SH-SY5Y (cell line): ENCODE results near the gene HORMAD2.

Source experiments
- GATA2 ChIP-seq: IDR thresholded peaks from 2 replicates; pipeline ENCODE4 v1.6.1; 2011; ENCODE audit warnings: mild to moderate bottlenecking, low read depth, low read length
- GATA3 ChIP-seq: IDR thresholded peaks from 2 replicates; pipeline ENCODE4 v1.6.1; 2011; ENCODE audit warnings: low read depth, mild to moderate bottlenecking, low read length, moderate library complexity

HORMAD2 gene

DNA sequence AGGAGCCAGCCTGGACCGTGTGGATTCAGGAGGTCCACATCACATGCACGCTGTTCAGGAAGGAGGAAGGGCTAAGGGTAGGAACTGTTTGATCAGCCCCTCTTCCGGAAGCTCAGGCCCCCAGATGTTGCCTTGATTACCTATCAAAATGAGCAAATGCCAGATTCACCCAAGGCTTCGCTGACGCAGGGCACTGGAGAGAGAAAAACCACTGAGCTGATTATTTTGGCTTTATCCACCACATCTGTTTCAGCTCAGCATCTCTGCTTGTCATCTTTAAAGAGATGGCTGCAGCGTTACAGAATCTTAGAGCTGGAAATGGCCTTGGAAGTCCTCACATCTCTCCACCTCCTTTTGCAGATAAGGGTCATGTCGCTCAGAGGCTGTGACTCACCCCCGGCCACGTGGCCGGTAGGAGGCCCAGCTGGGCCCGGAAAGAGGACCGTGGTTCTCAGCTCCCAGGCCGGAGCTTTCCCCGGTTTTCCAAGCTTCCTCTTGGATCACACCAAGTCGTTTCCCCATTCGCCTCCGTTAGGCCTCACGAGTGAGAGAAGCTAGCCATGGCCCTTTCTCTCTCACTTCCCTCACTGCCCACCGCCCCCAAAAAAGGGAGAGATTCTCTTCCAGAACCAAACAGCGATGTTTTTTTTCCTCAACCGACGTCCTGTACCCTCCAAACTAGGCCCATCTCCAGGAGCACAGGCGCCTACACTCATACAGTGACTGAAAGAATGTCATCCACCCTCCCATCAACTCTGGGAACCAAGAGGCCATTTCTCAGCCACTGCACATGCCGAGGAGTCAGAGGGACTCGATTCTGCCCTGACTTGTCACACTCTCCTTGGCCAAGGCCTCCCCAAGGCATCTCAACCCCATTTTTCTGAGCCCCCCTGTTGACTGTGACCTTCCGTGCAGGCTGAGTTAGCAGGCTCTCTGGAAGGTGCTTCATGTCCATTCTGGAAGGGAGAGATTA is 128.7 kb downstream of the HORMAD2 start:
- TF ChIP-seq GATA2 (peak; percentile 62), GATA3 (no peak)

DNA sequence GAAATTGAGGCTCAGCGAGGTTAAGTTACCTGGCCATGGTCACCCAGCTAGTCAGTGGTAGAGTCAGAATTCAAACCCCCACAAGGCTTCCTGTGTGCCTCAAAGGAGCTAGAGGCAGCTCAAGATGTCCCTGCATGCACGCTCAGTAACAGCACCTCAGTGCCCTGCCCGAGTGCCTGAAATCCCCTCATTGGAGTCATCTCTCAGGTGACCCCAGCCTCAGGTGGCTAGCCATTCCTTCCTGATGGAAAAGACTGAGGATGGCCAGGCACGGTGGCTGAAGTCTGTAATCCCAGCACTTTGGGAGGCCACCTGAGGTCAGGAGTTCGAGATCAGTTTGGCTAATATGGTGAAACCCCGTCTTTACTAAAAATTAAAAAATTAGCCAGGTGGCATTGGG is 129.4 kb downstream of the HORMAD2 start:
- TF ChIP-seq GATA3 (no peak), GATA2 (no peak)

- no peak for TF ChIP-seq GATA3
- no peak for TF ChIP-seq GATA2
Observed at GRCh38 chr22:30210235-30210909, 130.1 kb downstream of the HORMAD2 start.

DNA sequence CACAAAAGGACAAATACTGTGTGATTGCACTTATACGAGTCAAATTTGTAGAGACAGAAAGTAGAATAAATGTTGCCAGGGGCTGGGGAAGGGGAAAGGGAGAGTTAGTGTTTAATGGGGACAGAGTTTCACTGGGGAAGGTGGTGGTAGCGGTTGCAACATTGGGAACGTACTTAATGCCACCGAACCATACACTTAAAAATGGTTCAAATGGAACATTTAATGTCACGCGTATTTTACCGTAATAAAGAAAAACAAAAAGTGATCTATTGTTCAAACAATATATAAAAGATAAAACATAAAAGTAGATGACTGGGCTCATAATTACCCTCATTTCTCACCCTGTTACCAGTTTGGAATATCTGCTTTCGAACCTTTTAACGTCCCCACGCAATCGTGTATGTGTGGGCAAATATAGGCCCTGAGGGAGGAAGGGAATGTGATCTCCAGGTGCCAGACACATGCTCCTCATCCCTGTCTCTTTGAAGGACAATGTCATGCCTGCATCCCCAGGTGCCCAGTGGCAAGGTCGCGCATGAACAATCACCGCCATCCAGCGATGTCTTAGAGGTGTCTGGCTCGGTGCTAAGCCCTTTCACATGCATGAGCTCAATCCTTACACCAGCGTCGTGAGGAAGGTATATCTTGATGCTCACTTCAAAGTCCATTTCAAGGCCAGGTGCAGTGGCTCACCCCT is 131.0 kb downstream of the HORMAD2 start:
- TF ChIP-seq GATA2 (no peak), GATA3 (no peak)

- TF ChIP-seq GATA3: no peak
- TF ChIP-seq GATA2: no peak
Observed at GRCh38 chr22:30212363-30212995, 132.2 kb downstream of the HORMAD2 start.

- TF ChIP-seq GATA3 (no peak), GATA2 (no peak)
Observed at GRCh38 chr22:30212996-30213441, 132.8 kb downstream of the HORMAD2 start.

DNA sequence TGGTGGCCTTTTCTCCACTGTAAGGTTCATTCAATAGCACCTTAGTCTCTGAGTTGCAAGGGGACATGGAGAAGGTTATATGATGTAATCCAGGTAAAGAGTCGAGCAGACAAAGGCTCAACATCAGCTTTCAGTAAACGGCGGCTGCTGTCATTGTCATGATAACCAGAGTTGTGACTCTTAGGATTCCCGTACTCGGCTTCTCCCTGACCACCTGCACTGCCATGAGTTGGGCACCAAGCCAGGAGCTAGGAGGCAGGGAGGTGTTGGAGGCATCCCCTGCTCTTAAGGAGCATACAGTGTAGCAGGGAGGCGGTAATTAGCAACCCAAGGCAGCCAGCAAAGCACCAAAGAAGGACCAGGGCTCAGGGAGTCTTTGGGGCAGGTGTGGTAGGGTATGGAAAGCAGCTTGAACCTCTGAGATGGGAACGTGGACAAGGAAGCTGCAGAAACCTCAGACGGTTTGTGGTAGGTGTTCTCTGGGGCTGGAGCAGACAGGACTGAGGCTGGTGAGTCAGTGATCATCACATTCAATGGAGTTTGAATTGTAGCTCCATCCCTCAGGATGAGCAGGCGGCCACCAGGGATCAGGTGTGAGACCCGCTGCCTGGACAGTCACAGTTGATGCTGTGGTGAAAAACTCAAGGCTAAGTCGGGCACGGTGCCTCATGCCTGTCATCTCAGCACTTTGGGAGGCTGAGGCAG is 134.6 kb downstream of the HORMAD2 start:
- TF ChIP-seq GATA3 (no peak), GATA2 (no peak)

GRCh38 chr22:30216710-30217109 is 136.4 kb downstream of the HORMAD2 start:
- TF ChIP-seq GATA3 (no peak), GATA2 (no peak)

- no peak for TF ChIP-seq GATA3
- no peak for TF ChIP-seq GATA2
Observed at GRCh38 chr22:30217698-30218560, 137.7 kb downstream of the HORMAD2 start.

DNA sequence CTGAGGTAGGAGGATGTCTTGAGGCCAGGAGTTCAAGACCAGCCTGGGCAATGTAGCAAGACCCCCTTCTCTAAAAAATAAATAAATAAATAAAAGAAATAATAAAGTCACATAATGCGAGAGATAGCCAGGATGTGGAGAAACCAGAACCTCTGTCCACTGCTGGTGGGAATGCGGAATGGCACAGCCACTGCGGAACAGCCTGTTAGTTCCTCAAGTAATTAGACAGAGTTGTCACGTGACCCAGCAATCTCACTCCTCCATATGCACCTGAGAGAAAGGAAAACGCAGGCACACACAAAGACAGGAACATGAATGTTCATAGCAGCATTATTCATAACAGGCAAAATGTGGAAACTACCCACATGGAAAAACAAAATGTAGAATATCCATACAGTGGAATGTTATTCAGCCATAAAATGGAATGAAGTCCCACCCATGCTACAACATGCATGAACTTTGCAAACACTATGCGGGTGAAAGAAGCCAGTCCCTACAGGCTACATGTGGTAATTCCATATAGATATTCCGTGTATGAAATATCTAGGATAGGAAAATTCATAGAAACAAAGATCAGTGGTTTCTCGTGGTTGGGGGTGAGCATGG is 138.9 kb downstream of the HORMAD2 start:
- TF ChIP-seq GATA3: no peak
- no peak for TF ChIP-seq GATA2

- TF ChIP-seq GATA2 (no peak), GATA3 (no peak)
Observed at GRCh38 chr22:30219668-30220278, 139.5 kb downstream of the HORMAD2 start.

DNA sequence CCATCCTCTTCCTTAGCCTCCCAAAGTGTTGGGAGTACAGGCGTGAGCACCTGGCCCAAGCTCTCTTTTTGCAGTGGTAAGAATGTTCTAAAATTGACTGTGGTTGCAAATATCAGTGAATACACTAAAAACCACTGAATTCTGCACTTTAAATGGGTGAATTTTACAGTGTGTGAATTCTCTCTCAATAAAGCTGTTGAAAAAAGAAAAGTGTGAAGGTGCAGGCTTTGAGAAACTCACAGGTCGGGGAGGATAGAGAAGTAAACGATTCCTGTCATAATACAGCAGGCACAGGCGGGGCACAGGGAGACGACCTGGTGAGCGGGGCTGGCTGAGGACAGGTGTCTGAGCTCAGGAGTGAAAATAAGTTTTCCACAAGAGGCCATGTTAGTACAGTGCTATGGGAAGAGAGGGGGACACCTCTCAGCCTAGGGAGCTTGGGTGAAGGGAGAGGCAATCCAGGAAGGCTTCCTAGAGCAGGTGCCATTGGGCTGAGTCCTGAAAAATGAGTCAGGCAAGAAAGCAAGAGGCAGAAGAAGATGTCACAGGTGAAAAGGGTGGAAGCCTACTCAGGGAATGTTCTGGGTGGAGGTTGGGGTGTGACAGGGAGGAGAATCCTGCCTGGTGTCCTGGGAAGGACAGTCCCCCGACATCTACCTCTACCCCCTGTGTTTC is 140.2 kb downstream of the HORMAD2 start:
- TF ChIP-seq GATA3 (no peak), GATA2 (no peak)
